OCI-LY7 (cell line): Measurements from ENCODE around the gene PRR5L. TPM values are rescaled to one million over a fixed set of nuclear protein-coding genes. Genes with fewer than 3 reads are reported as not detected.

Experiments used
- BruUV-seq: library from RNA; stranded (reverse); fragments of 400-500 nt; replicated peaks from 2 replicates; lab custom pipeline; 2021; lab: Mats Ljungman, UMichigan
- CTCF ChIA-PET: fragments of 300-600 bp; sonication (Branson Sonifier 250); formaldehyde crosslinking; loops from one replicate; lab custom pipeline; 2022; ENCODE audit warnings: antibody characterized with exemption; ENCODE audit not compliant: unreplicated experiment; lab: Charles Lee
- POLR2A ChIA-PET: fragments of 300-600 bp; sonication (Branson Sonifier 250); formaldehyde crosslinking; loops from one replicate; lab custom pipeline; 2022; ENCODE audit warnings: antibody characterized with exemption; lab: Charles Lee
- DNase-seq: peaks from one replicate; pipeline ENCODE4 v3.0.0-alpha.2; 2015; ENCODE audit warnings: low spot score
- H2AFZ ChIP-seq: fragments of 200-600 bp; sonication (generic), shearing (Covaris generic); 2 replicates; pipeline ENCODE4 v1.6.1; 2014; ENCODE audit warnings: mild to moderate bottlenecking, antibody characterized with exemption, low read length, moderate library complexity
- H3K27ac ChIP-seq: fragments of 200-600 bp; sonication (generic); 2 replicates; pipeline ENCODE4 v1.5.1; 2014; ENCODE audit warnings: mixed run types, low read depth, mild to moderate bottlenecking, moderate library complexity, low read length, inconsistent platforms; ENCODE audit not compliant: poor library complexity, severe bottlenecking
- H3K36me3 ChIP-seq: fragments of 200-600 bp; sonication (generic); 2 replicates; pipeline ENCODE4 v1.6.1; 2014; ENCODE audit warnings: mild to moderate bottlenecking, antibody characterized with exemption, low read length, moderate library complexity, mixed read lengths; ENCODE audit not compliant: insufficient read depth
- H3K4me1 ChIP-seq: fragments of 200-600 bp; sonication (generic); 2 replicates; pipeline ENCODE4 v1.5.1; 2014; ENCODE audit warnings: mild to moderate bottlenecking, low read length; ENCODE audit not compliant: insufficient read depth, poor library complexity, severe bottlenecking
- H3K4me2 ChIP-seq: fragments of 200-600 bp; sonication (generic); 2 replicates; pipeline ENCODE4 v1.6.1; 2014; ENCODE audit warnings: mild to moderate bottlenecking, low read length
- H3K4me3 ChIP-seq: fragments of 200-600 bp; sonication (generic); 2 replicates; pipeline ENCODE4 v1.5.1; 2014; ENCODE audit warnings: mild to moderate bottlenecking, low read depth, low read length; ENCODE audit not compliant: poor library complexity, severe bottlenecking
- H3K79me2 ChIP-seq: fragments of 200-600 bp; sonication (generic); 2 replicates; pipeline ENCODE4 v1.6.1; 2016; ENCODE audit warnings: low read depth, mild to moderate bottlenecking, low read length, moderate library complexity, mixed read lengths; ENCODE audit not compliant: insufficient read depth
- H3K9me2 ChIP-seq: fragments of 200-600 bp; sonication (generic); 2 replicates; pipeline ENCODE4 v1.6.1; 2016; ENCODE audit warnings: mild to moderate bottlenecking, low read length, mixed read lengths; ENCODE audit not compliant: insufficient read depth
- H3K9me3 ChIP-seq: fragments of 200-600 bp; sonication (generic); 2 replicates; pipeline ENCODE4 v1.6.1; 2014; ENCODE audit warnings: mild to moderate bottlenecking, mixed run types, low read length, mixed read lengths
- H4K20me1 ChIP-seq: fragments of 200-600 bp; sonication (generic); 2 replicates; pipeline ENCODE4 v1.6.1; 2014; ENCODE audit warnings: mild to moderate bottlenecking, antibody characterized with exemption, low read length, moderate library complexity, mixed read lengths; ENCODE audit not compliant: insufficient read depth
- EZH2phosphoT487 ChIP-seq: fragments of 200-600 bp; sonication (generic); IDR thresholded peaks from 2 replicates; pipeline ENCODE4 v1.6.1; 2018; ENCODE audit warnings: low read depth, borderline replicate concordance, mild to moderate bottlenecking, mixed run types, antibody characterized with exemption, low read length, moderate library complexity, mixed read lengths
- intact Hi-C: fragments of 100-400 bp; cut with micrococcal nuclease; formaldehyde crosslinking; loops from one replicate; pipeline ENCODE4 v1.10.0; 2022; ENCODE audit not compliant: unreplicated experiment
- total RNA-seq, 2 experiments: library from RNA; depleted of rRNA in 1 of 2; stranded (reverse); fragments of >200 nt in 1 of 2; shearing (Covaris generic) in 1 of 2; gene quantifications; 2 replicates each; pipeline ENCODE4 v1.2.3, GENCODE V29; 2014 to 2022
- TF ChIP-seq, protein P1 (sequence below): fragments of 200-600 bp; sonication (generic); conservative IDR thresholded peaks from 2 replicates; pipeline ENCODE4 v1.5.1; 2014; ENCODE audit warnings: mild to moderate bottlenecking, antibody characterized with exemption, low read length, moderate library complexity, mixed read lengths

PRR5L gene
- total RNA-seq, 2 experiments from 2014 or later, result not detected

DNA sequence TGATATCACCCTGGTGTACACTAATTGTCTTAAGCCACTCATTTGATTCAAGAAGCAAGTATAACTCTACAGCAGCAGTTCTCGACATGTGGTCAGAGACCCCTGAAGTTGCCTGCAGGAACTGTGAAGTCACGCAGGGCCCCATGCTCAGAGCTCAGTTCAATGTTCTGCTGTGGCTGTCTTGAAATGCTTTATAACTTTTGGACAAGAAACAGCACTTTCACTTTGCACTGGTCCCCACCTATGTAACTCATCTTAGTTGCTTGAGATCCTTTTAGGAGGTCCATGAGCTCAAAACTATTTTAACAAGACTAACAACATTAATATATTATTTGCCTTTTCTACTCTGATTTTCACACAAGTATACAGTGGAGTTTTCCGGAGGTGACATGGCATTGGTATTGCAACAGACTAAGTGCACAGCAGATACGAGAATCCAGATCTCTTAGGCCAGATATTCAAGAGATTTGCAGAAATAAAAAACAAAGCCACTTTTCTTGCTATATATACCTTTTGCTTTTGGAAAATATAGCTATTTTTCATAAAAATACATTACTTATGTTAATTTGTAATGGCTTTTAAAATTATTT lies 64.8 kb downstream of the PRR5L start:
- CTCF ChIA-PET, result no interaction called here
- Histone ChIP-seq H3K4me2 (peak overlapping the region; percentile 65), H3K27ac (peak overlapping the region; percentile 31), H3K9me2 (no peaks in the 10 kb centered on the region), H3K79me2 (no peaks in the 10 kb centered on the region), H2AFZ (peak overlapping the region; percentile 67), H3K36me3 (no peaks in the 10 kb centered on the region), H4K20me1 (no peaks in the 10 kb centered on the region), H3K4me1 (peaks cover 98% of the 10 kb centered on the region), H3K9me3 (no peaks in the 10 kb centered on the region), H3K4me3 (peak overlapping the region; percentile 34)
- BruUV-seq, result no TSS peak
- POLR2A ChIA-PET, result interaction anchor here (0.5 to 1.2 kb wide), 2 partner anchors 14 to 1754 kb away, joined by 3 to 4 read pairs; no protein-coding TSS in a partner anchor
- intact Hi-C loops, result no loop called here
- peak; percentile 33 for DNase-seq
- TF ChIP-seq EZH2phosphoT487, result no peak
- TF ChIP-seq, protein P1, sequence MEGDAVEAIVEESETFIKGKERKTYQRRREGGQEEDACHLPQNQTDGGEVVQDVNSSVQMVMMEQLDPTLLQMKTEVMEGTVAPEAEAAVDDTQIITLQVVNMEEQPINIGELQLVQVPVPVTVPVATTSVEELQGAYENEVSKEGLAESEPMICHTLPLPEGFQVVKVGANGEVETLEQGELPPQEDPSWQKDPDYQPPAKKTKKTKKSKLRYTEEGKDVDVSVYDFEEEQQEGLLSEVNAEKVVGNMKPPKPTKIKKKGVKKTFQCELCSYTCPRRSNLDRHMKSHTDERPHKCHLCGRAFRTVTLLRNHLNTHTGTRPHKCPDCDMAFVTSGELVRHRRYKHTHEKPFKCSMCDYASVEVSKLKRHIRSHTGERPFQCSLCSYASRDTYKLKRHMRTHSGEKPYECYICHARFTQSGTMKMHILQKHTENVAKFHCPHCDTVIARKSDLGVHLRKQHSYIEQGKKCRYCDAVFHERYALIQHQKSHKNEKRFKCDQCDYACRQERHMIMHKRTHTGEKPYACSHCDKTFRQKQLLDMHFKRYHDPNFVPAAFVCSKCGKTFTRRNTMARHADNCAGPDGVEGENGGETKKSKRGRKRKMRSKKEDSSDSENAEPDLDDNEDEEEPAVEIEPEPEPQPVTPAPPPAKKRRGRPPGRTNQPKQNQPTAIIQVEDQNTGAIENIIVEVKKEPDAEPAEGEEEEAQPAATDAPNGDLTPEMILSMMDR, result no peak

DNA sequence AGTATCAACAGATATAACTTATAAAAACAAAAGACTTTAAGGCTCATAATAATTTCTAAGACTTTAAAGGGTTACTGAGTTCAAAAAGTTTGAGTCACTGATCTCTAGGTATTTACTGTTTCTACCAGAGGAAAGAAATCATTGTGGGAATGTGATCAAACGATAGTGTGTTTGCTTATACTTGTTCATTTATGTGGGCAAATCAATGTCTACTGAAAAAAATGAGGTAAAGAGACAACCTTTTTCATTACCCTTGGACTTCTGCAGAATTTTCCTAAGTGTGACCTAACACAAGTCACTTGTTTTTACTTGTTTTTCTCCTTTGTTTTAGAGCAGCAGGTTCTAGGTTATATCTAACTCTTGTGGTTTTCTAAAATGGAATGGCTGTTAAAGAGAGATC lies 65.4 kb downstream of the PRR5L start:
- no peaks in the 10 kb centered on the region for H3K9me3 ChIP-seq
- no TSS peak for BruUV-seq
- DNase-seq, result no peak
- H2AFZ ChIP-seq, result peak overlapping the region; percentile 67; the same call in 1 of the 2 replicates
- ChIA-PET POLR2A (interaction anchor here (0.5 to 1.2 kb wide), 2 partner anchors 14 to 1755 kb away, joined by 3 to 4 read pairs; no protein-coding TSS in a partner anchor), CTCF (no interaction called here)
- no peaks in the 10 kb centered on the region for H3K79me2 ChIP-seq
- intact Hi-C loops, result no loop called here
- H3K9me2 ChIP-seq, result no peaks in the 10 kb centered on the region
- no peak overlapping the region for H3K4me3 ChIP-seq
- no peak overlapping the region for H3K27ac ChIP-seq
- no peaks in the 10 kb centered on the region for H4K20me1 ChIP-seq
- TF ChIP-seq, protein P1, result no peak
- TF ChIP-seq EZH2phosphoT487, result no peak
- no peaks in the 10 kb centered on the region for H3K36me3 ChIP-seq
- H3K4me2 ChIP-seq, result peak overlapping the region; percentile 24
- H3K4me1 ChIP-seq, result peaks cover 97% of the 10 kb centered on the region

DNA sequence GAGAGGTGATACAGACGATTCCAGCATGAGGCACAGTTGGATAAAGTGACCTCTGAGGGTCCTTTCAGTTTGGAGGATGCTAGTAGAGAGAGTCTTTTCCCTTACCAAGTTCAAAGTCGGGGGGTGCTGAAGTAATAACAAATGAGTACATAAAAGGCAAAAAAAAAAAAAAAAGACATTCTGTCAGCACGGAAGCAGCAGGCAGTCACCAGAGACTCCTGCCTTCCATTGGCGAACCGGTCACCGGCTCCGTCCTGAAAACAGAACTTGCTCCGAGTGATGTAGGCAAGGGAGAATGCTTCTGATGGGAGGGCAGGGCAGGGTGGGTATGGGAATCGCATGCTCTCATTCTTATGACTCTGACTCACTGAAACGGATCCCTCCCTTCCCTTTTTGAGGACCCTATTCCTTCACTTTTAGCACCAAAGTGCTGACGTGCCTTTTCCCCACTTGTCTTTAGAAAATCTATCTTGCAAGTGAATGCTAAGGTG lies 65.9 kb downstream of the PRR5L start:
- Histone ChIP-seq H2AFZ (peak overlapping the region; percentile 67; the same call in 1 of the 2 replicates), H3K4me1 (peaks cover 92% of the 10 kb centered on the region), H3K79me2 (no peaks in the 10 kb centered on the region), H3K9me2 (no peaks in the 10 kb centered on the region), H3K4me2 (peak overlapping the region; percentile 24), H3K4me3 (no peak overlapping the region), H3K36me3 (no peaks in the 10 kb centered on the region), H3K9me3 (no peaks in the 10 kb centered on the region), H3K27ac (no peak overlapping the region), H4K20me1 (no peaks in the 10 kb centered on the region)
- no peak for TF ChIP-seq EZH2phosphoT487
- TF ChIP-seq, protein P1, result no peak
- intact Hi-C loops, result no loop called here
- ChIA-PET CTCF (no interaction called here), POLR2A (no interaction called here)
- DNase-seq, result no peak
- no TSS peak for BruUV-seq
